GM19372 (cell line): Measurements from ENCODE around the gene AATF.

Experiments
- ATAC-seq: cut with Tn5 transposase; IDR thresholded peaks from one replicate; pipeline ENCODE4 v1.9.1; 2021; ENCODE audit warnings: mild to moderate bottlenecking, low read depth, moderate library complexity; ENCODE audit not compliant: unreplicated experiment

The AATF gene

DNA sequence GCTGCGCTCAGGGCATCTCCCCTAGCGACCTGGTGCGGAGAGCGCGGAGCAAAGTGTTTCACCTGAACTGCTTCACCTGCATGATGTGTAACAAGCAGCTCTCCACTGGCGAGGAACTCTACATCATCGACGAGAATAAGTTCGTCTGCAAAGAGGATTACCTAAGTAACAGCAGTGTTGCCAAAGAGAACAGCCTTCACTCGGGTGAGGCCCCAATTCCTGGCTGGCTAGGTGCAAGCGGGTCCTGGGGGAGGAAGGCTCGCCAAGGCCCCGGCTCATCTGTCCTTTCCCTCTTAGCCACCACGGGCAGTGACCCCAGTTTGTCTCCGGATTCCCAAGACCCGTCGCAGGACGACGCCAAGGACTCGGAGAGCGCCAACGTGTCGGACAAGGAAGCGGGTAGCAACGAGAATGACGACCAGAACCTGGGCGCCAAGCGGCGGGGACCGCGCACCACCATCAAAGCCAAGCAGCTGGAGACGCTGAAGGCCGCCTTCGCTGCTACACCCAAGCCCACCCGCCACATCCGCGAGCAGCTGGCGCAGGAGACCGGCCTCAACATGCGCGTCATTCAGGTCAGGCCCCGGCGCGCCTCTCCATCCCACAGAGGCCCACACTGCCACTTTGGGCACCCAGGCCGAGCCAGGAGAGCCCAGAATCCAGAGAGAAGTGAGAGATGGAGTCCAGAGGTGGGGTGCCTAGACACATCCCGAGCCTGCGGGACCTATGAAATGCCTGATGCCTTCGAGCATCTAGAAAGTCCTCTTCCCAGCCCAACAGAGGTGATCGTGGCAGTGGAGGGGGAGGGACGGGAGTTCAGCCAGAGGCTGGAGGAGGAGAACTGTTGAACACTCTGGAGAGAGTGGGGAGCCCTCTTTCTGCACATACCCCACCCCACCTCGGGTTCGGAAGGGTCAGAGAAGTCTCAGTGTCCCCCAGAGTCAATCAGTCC lies 8.2 kb upstream of the AATF start:
- no peak for ATAC-seq

- ATAC-seq, result no peak
Measured at GRCh38 chr17:36941265-36942010, 7.3 kb upstream of the AATF start.

- ATAC-seq, result no peak
Measured at GRCh38 chr17:36942019-36942599, 6.6 kb upstream of the AATF start.

DNA sequence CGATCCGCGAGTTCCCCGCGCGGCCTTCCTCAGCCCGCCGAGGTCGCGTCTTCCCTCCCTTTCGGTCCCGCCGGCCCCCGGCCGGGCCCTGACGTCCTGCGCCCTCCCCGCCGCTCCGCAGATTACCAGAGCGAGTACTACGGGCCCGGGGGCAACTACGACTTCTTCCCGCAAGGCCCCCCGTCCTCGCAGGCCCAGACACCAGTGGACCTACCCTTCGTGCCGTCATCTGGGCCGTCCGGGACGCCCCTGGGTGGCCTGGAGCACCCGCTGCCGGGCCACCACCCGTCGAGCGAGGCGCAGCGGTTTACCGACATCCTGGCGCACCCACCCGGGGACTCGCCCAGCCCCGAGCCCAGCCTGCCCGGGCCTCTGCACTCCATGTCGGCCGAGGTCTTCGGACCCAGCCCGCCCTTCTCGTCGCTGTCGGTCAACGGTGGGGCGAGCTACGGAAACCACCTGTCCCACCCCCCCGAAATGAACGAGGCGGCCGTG lies 6.1 kb upstream of the AATF start:
- no peak for ATAC-seq

DNA sequence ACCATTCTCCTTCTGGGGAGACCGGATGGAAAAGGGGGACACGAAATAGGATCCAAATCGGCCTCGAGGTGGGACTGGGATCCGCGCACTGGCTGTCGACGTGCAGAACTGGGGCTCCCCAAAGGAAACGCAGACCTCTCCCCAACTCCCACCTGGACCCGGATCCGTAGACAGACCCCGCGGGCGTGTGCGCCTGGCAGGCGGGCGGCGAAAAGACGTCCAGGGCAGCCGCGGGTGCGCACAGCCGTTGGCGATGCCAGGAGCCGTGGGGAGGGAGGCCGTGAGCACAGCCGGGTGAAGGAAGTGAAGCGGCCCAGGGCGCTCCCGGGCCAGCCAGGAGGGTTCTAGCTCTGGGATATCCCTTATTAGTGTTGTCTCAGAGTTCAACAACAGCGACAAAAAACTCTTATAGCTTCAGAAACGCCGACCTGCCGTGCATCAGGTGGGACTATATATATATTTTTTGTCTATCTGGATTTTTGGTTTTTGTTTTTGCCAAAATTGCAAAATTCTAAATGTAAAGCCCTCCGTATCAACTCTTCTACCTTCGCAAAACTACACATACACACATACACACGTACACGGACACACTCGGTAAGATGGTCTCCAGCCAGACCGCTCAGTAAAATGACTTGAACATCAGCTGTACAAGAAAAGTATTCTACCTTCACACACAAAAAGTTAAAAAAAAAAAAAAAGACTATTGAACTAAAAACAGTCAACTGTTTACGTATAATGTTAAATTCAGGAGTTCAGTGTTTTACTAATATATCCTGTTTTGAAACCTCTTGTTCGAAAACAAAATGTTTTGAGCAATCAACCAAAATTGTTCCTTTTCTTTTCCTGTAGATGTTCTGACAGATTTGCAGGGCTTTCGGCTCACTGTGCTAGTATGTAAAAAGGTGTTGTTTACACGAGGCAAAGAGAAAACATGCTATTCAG lies 5.2 kb upstream of the AATF start:
- no peak for ATAC-seq

DNA sequence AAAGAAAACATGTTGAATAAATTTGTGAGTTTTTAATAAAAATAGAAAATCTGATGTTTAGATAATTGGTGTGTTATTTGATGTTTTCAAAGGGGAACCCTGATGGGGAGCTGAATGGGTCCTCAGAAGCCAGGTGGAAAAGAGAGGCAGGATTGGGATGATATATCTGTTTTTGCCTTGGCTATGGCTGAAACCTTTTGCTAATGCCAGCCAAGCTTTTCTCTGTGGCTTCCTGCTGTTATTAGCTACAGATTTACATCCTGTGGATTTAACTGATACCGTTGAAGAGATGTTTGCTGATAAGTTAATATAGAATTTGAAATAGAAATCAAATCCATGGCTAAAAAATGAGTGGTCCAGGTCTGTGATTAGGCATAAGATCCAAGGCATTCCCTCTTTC lies 4.2 kb upstream of the AATF start:
- ATAC-seq, result no peak

- ATAC-seq, result no peak
Measured at GRCh38 chr17:36945140-36945539, 3.6 kb upstream of the AATF start.

- no peak for ATAC-seq
Measured at GRCh38 chr17:36945959-36946725, 2.6 kb upstream of the AATF start.

- ATAC-seq, result no peak
Measured at GRCh38 chr17:36946726-36947091, 2.0 kb upstream of the AATF start.

DNA sequence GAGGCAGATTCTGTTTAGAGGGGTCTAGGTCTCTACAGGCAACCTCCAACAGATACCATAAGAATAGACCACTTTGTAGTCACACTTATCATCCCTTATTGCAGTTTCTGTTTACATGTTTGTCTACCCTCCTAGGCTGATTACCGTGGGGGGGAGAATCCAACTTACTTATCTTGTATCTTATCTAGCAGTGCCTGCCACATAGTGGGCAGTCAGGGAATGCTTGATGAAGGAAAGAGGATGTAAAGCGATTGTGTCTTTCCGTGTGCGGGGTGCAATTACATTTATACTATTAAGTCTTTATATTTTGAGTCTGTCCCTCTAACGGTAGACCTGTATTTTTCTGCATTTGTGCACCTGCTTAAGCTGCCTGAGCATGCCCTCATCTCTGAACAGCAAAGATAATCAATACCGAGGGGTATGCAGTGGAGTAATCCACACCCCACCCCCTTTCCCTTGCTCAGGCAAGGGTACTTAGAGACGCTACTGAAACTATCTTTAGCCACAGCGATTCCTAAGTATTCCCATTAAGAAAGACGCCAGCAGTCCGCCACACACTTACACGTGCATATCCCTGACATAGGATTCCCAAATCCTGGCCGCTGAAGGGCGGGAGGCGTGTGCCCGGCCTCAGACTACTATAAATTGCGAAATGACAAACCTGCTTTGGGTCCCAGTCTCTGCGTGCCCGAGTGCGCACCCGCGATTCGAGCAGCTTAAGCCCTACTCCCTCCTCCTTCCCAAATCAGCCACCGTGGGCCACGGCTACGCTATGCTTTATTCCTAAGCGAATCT lies 635 bp upstream of the AATF start:
- no peak for ATAC-seq

DNA sequence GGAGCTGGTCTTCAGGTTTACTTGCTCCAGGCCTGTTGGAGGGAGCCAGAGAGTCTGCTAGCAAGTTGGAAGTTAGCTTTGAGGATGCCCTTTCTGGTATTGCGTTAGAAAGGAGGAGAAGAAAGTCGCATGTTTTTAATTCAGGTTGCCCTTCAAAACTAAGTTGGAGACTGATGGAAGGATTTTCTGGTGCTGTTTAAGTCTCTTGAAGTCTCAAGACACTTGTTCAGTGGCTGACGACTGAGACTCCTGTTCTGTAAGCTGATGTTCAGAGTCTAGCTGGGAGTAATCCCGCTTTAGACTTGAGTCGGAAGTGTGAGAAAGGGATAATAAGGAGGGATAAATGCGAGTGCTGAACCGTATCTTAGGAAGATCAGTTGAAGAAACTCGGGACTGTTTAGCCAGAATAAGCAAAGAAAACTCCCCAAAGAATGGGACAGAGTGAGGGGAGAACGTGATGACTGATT lies 740 bp downstream of the AATF start:
- no peak for ATAC-seq

DNA sequence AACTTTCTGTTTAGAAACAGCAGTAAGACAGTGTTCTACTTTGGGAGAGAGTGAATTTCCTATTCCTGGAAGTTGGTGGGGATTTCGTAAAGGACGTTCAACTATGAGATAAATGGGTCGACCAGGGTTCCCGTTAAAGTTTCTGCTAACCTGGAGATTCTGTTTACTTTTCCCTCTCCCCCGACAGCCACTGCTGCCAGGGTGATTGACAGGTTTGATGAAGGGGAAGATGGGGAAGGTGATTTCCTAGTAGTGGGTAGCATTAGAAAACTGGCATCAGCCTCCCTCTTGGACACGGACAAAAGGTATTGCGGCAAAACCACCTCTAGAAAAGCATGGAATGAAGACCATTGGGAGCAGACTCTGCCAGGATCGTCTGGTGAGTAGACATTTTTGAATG lies 1.3 kb downstream of the AATF start:
- ATAC-seq, result no peak

GRCh38 chr17:36951084-36951789 lies 2.5 kb downstream of the AATF start:
- ATAC-seq, result no peak

DNA sequence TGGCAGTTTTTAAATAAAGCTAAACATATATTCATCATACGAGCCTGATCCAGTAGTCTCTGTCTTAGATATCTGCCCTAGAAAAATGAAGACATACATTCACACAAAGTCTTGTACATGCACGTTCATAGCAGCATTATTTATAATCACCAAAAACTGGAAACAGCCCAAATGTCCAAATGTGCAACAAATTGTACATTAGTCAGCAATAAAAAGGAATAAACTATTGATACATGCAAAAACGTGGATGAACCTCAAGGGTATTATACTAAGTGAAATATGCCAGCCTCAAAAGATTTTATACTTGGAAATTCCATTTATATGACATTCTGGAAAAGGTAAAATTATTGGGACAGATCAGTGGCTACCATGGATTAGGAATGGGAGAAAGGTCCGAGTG lies 22.8 kb downstream of the AATF start:
- no peak for ATAC-seq

DNA sequence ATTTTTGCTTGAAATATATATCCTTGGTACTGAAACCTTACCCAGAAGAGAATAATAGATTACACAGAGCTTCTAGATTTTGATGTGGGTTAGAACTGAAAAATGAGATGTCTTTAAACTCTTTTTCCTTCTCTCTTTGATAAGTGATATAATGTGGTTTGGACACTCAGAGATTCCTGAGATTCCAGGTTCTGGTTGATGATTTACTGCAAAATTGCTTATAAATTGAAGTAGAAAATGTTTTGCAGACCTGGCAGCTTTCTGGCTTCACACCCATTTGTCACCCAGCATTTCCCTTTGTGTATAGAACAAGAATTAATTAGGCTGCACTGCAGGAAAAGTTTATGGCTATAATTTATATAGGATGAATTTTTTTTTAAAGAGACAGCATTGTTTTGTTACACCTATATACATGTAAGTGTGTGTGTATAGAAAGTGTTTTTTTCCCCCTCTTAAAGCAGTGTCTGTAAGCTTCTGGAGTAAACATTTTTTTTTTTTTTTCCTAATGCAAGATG lies 23.5 kb downstream of the AATF start:
- ATAC-seq, result no peak

DNA sequence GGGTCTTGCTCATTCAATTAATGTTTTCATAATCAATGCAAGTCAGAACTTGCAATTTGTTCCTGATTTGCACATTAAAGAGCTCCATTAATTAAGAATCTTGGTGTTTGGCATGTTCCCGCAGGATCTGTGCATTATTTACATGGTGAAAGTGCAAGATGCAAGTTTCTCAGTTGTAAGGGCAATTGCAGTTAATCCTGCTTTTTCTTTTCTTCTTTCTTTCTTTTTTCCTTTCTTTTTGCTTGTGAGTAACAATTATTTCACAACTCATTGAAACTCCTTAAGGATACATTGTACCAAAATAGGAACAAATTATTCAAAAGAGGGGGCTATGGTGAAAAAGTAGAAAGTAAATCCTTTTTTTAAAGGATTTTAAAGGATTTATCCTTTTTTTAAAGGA lies 24.2 kb downstream of the AATF start:
- no peak for ATAC-seq

GRCh38 chr17:36975922-36976515 lies 27.3 kb downstream of the AATF start:
- no peak for ATAC-seq
